KMS-11 (cell line): Measurements from ENCODE around the gene C1QTNF9B.

Experiments used
- H2AFZ ChIP-seq: fragments of 200-600 bp; sonication (generic); 2 replicates; pipeline ENCODE4 v1.6.1; 2016; ENCODE audit warnings: antibody characterized with exemption, mixed run types, low read depth
- H3K27ac ChIP-seq: fragments of 200-600 bp; sonication (generic); 2 replicates; pipeline ENCODE4 v1.6.1; 2016; ENCODE audit warnings: mild to moderate bottlenecking, mixed run types
- H3K27me3 ChIP-seq: fragments of 200-600 bp; sonication (generic); 2 replicates; pipeline ENCODE4 v1.6.1; 2017; ENCODE audit warnings: mild to moderate bottlenecking, low read depth, mixed run types, moderate library complexity; ENCODE audit not compliant: insufficient read depth
- H3K36me3 ChIP-seq: fragments of 200-600 bp; sonication (generic); 2 replicates; pipeline ENCODE4 v1.6.1; 2017; ENCODE audit warnings: mild to moderate bottlenecking, mixed run types; ENCODE audit not compliant: insufficient read depth
- H3K4me1 ChIP-seq: fragments of 200-600 bp; sonication (generic); 2 replicates; pipeline ENCODE4 v1.6.1; 2016; ENCODE audit warnings: mild to moderate bottlenecking, low read depth, mixed run types; ENCODE audit not compliant: poor library complexity, severe bottlenecking
- H3K4me2 ChIP-seq: fragments of 200-600 bp; sonication (generic); 2 replicates; pipeline ENCODE4 v1.7.0; 2016; ENCODE audit warnings: mild to moderate bottlenecking, mixed run types
- H3K4me3 ChIP-seq: fragments of 200-600 bp; sonication (generic); IDR thresholded peaks from 2 replicates; pipeline ENCODE4 v1.6.1; 2017; ENCODE audit warnings: low read depth, low read length, mixed read lengths; ENCODE audit not compliant: insufficient read depth
- H3K79me2 ChIP-seq: fragments of 200-600 bp; sonication (generic); 2 replicates; pipeline ENCODE4 v1.6.1; 2016; ENCODE audit warnings: low read depth, mixed run types; ENCODE audit not compliant: insufficient read depth
- H3K9ac ChIP-seq: fragments of 200-600 bp; sonication (generic); 2 replicates; pipeline ENCODE4 v1.6.1; 2016; ENCODE audit warnings: mild to moderate bottlenecking, mixed run types
- H4K20me1 ChIP-seq: fragments of 200-600 bp; sonication (generic); 2 replicates; pipeline ENCODE4 v1.6.1; 2016; ENCODE audit warnings: mild to moderate bottlenecking, mixed run types; ENCODE audit not compliant: insufficient read depth
- TF ChIP-seq, protein P1 (sequence below): fragments of 200-600 bp; sonication (generic); conservative IDR thresholded peaks from 2 replicates; pipeline ENCODE4 v1.6.1; 2017; ENCODE audit warnings: low read depth, mild to moderate bottlenecking, antibody characterized with exemption, low read length, moderate library complexity, mixed read lengths

Gene C1QTNF9B

DNA sequence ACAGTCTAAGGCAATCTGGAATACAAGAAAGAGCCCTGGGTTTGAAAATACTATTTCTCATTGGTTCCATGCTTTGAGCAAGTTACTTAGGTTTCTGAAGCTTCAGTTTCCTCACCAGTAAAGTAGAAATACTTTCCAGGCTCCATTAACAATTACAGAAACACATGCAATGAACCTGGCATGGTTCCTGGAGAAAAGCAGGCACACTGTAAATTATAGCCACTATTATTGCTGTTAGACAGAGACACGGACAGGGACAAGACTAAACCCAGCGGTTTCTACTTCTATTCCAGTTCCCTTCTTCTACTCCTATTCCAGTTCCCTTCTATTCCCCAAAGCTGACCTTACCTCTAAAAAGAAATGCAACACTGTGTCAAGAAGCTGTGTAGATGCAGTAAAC lies 49.3 kb downstream of the C1QTNF9B start:
- no peak overlapping the region for H2AFZ ChIP-seq
- no peaks in the 10 kb centered on the region for H3K4me1 ChIP-seq
- no peak overlapping the region for H3K4me2 ChIP-seq
- no peaks in the 10 kb centered on the region for H3K79me2 ChIP-seq
- H4K20me1 ChIP-seq, result no peaks in the 10 kb centered on the region
- H3K36me3 ChIP-seq, result no peaks in the 10 kb centered on the region
- H3K9ac ChIP-seq, result no peak overlapping the region
- no peak overlapping the region for H3K27ac ChIP-seq
- TF ChIP-seq, protein P1, sequence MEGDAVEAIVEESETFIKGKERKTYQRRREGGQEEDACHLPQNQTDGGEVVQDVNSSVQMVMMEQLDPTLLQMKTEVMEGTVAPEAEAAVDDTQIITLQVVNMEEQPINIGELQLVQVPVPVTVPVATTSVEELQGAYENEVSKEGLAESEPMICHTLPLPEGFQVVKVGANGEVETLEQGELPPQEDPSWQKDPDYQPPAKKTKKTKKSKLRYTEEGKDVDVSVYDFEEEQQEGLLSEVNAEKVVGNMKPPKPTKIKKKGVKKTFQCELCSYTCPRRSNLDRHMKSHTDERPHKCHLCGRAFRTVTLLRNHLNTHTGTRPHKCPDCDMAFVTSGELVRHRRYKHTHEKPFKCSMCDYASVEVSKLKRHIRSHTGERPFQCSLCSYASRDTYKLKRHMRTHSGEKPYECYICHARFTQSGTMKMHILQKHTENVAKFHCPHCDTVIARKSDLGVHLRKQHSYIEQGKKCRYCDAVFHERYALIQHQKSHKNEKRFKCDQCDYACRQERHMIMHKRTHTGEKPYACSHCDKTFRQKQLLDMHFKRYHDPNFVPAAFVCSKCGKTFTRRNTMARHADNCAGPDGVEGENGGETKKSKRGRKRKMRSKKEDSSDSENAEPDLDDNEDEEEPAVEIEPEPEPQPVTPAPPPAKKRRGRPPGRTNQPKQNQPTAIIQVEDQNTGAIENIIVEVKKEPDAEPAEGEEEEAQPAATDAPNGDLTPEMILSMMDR, result no peak
- H3K27me3 ChIP-seq, result no peaks in the 10 kb centered on the region
- H3K4me3 ChIP-seq, result no peak overlapping the region

DNA sequence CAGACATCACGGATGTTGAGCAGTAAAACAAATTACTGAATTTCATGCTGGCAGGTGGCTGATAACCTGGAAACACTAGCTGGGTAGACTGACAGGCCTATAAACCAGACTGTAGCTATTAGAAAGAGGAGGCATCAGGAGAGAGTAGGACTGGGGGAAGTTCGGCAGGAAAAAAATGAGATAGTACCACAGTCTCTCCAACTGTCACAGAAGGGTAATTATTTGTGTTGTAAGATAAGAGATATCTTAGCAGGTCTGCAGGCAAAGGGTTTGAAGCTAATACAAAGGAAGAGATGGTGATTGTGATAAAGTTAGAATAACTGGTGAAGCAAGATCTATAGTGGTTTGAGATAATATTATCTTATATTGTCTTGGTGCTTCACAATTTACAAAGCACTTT lies 49.8 kb downstream of the C1QTNF9B start:
- Histone ChIP-seq H3K27me3 (no peaks in the 10 kb centered on the region), H3K4me1 (no peaks in the 10 kb centered on the region), H3K4me2 (no peak overlapping the region), H3K4me3 (no peak overlapping the region), H2AFZ (no peak overlapping the region), H4K20me1 (no peaks in the 10 kb centered on the region), H3K27ac (no peak overlapping the region), H3K79me2 (no peaks in the 10 kb centered on the region), H3K36me3 (no peaks in the 10 kb centered on the region), H3K9ac (no peak overlapping the region)
- TF ChIP-seq, protein P1, result no peak

DNA sequence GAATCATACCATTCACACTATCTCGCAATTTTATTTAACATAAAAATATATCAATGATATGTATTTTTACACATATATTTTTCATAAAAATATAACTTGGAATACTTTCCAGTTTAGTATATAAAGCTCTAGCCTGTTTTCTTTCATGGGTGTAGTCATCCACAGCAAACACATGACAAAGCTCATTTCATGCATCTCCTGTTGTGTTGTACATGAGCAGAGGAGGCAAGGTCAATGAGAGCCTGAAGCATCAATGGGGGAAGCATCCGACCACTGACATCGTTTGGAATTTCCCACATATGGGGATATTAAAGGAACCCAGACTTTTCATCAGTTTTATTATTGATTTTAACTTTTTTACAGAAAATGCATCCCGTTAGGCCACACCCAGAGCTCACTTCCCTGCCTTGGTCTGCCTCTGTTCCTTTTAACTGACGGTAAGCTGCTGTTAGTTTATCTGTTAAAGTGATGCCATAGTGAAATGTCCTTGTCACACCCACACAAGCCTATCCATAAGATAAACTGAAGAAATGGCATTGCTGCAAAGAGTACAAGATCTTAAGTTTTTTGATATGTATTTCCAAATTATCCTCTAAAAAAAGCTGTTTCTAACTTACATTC lies 52.1 kb downstream of the C1QTNF9B start:
- Histone ChIP-seq H3K27ac (no peak overlapping the region), H3K36me3 (no peaks in the 10 kb centered on the region), H3K79me2 (no peaks in the 10 kb centered on the region), H2AFZ (no peak overlapping the region), H3K27me3 (no peaks in the 10 kb centered on the region), H4K20me1 (no peaks in the 10 kb centered on the region), H3K9ac (no peak overlapping the region), H3K4me3 (no peak overlapping the region), H3K4me1 (no peaks in the 10 kb centered on the region), H3K4me2 (no peak overlapping the region)
- TF ChIP-seq, protein P1, result no peak

DNA sequence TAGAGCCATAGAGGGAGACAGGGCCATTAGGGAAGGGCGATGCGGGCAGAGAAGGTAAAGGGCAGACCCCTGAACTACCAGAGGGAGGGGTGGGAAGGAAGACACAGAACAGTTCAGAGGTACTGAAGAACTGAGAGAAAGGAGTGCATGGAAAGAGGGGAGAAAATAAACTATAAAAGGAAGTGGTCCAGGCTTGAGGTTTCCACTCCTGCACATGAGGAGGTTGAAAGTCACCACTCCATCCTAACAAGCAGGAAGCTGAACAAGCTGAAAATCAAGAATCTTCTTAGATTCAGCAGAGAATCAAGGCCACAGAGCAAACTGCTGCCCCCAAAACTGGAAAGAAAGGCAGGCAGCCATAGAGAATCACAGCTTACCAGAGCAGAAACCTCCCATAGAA lies 53.2 kb downstream of the C1QTNF9B start:
- TF ChIP-seq, protein P1, result no peak
- Histone ChIP-seq H3K36me3 (no peaks in the 10 kb centered on the region), H3K4me2 (no peak overlapping the region), H3K27me3 (no peaks in the 10 kb centered on the region), H2AFZ (no peak overlapping the region), H3K4me1 (no peaks in the 10 kb centered on the region), H3K27ac (no peak overlapping the region), H3K79me2 (no peaks in the 10 kb centered on the region), H3K9ac (no peak overlapping the region), H3K4me3 (no peak overlapping the region), H4K20me1 (no peaks in the 10 kb centered on the region)
